SK-N-SH treated with all-trans-retinoic acid at 6 μM for 48 hours (cell line): Measurements from ENCODE around the gene GLYR1.

Experiments used
- ATAC-seq: fragments of 200-7000 bp; cut with Tn5 transposase; 3 replicates; pipeline ENCODE4 v1.9.1; 2020; ENCODE audit warnings: mild to moderate bottlenecking, moderate library complexity
- ARNTL ChIP-seq: fragments of 450-650 bp; formaldehyde crosslinking; IDR thresholded peaks from 2 replicates; pipeline ENCODE4 v1.5.0; 2020; ENCODE audit warnings: low read depth, mild to moderate bottlenecking, moderate library complexity, borderline replicate concordance
- BACH2 ChIP-seq: fragments of 250-450 bp; sonication (Bioruptor Pico); IDR thresholded peaks from 2 replicates; pipeline ENCODE4 v1.9.0; 2021; ENCODE audit warnings: mild to moderate bottlenecking, borderline replicate concordance
- CREB5 ChIP-seq: fragments of 250-450 bp; sonication (Bioruptor Pico); IDR thresholded peaks from 2 replicates; pipeline ENCODE4 v1.5.1; 2020; ENCODE audit warnings: low read depth, mild to moderate bottlenecking, moderate library complexity
- CSDC2 ChIP-seq: fragments of 250-450 bp; sonication (Bioruptor Pico); IDR thresholded peaks from 2 replicates; pipeline ENCODE4 v1.5.0; 2020; ENCODE audit warnings: mild to moderate bottlenecking, moderate library complexity
- CSRNP3 ChIP-seq: fragments of 250-450 bp; sonication (Bioruptor Pico); IDR thresholded peaks from 2 replicates; pipeline ENCODE4 v1.5.1; 2021; ENCODE audit warnings: mild to moderate bottlenecking, moderate library complexity
- ESRRG ChIP-seq: fragments of 250-450 bp; sonication (Bioruptor Pico); IDR thresholded peaks from 2 replicates; pipeline ENCODE4 v1.6.1; 2021; ENCODE audit warnings: mild to moderate bottlenecking
- GLIS3 ChIP-seq: fragments of 250-450 bp; sonication (Bioruptor Pico); IDR thresholded peaks from 2 replicates; pipeline ENCODE4 v1.5.0; 2020; ENCODE audit warnings: mild to moderate bottlenecking, moderate library complexity
- ISL1 ChIP-seq: fragments of 250-450 bp; sonication (Bioruptor Pico); IDR thresholded peaks from 2 replicates; pipeline ENCODE4 v2.1.2; 2022; ENCODE audit warnings: mild to moderate bottlenecking, moderate library complexity
- PATZ1 ChIP-seq: fragments of 250-450 bp; sonication (Bioruptor Pico); IDR thresholded peaks from 2 replicates; pipeline ENCODE4 v1.8.0; 2020; ENCODE audit warnings: mild to moderate bottlenecking, moderate library complexity, borderline replicate concordance
- POU6F1 ChIP-seq: fragments of 250-450 bp; sonication (Bioruptor Pico); IDR thresholded peaks from 2 replicates; pipeline ENCODE4 v1.8.0; 2021; ENCODE audit warnings: low read depth, mild to moderate bottlenecking, moderate library complexity, borderline replicate concordance
- PPARA ChIP-seq: fragments of 250-450 bp; sonication (Bioruptor Pico); IDR thresholded peaks from 2 replicates; pipeline ENCODE4 v1.5.0; 2020; ENCODE audit warnings: mild to moderate bottlenecking, borderline replicate concordance
- RARB ChIP-seq: fragments of 250-450 bp; sonication (Bioruptor Pico); IDR thresholded peaks from 2 replicates; pipeline ENCODE4 v1.8.0; 2021; ENCODE audit warnings: mild to moderate bottlenecking, moderate library complexity
- SNAI2 ChIP-seq: fragments of 250-450 bp; sonication (Bioruptor Pico); IDR thresholded peaks from 2 replicates; pipeline ENCODE4 v1.5.0; 2020; ENCODE audit warnings: mild to moderate bottlenecking, moderate library complexity
- TCF4 ChIP-seq: fragments of 250-450 bp; sonication (Bioruptor Pico); IDR thresholded peaks from 2 replicates; pipeline ENCODE4 v1.8.0; 2021; ENCODE audit warnings: mild to moderate bottlenecking, moderate library complexity, borderline replicate concordance
- TOX ChIP-seq: fragments of 250-450 bp; sonication (Bioruptor Pico); IDR thresholded peaks from 2 replicates; pipeline ENCODE4 v1.8.0; 2021; ENCODE audit warnings: mild to moderate bottlenecking, moderate library complexity, borderline replicate concordance
- TSHZ2 ChIP-seq: fragments of 250-450 bp; sonication (Bioruptor Pico); IDR thresholded peaks from 2 replicates; pipeline ENCODE4 v1.5.0; 2020; ENCODE audit warnings: mild to moderate bottlenecking, moderate library complexity
- ZC3H10 ChIP-seq: fragments of 250-450 bp; sonication (Bioruptor Pico); IDR thresholded peaks from 2 replicates; pipeline ENCODE4 v1.5.1; 2021; ENCODE audit warnings: mild to moderate bottlenecking, moderate library complexity
- ZFP3 ChIP-seq: fragments of 250-450 bp; sonication (Bioruptor Pico); IDR thresholded peaks from 2 replicates; pipeline ENCODE4 v1.5.0; 2020; ENCODE audit warnings: mild to moderate bottlenecking, moderate library complexity
- ZFP30 ChIP-seq: fragments of 450-650 bp; formaldehyde crosslinking; IDR thresholded peaks from 2 replicates; pipeline ENCODE4 v1.5.0; 2022; ENCODE audit warnings: mild to moderate bottlenecking, moderate library complexity
- ZNF565 ChIP-seq: fragments of 450-650 bp; formaldehyde crosslinking; conservative IDR thresholded peaks from 2 replicates; pipeline ENCODE4 v1.5.0; 2020; ENCODE audit warnings: low read depth, mild to moderate bottlenecking, moderate library complexity
- ZNF8 ChIP-seq: fragments of 450-650 bp; formaldehyde crosslinking; IDR thresholded peaks from 2 replicates; pipeline ENCODE4 v1.5.0; 2020; ENCODE audit warnings: mild to moderate bottlenecking, moderate library complexity

The GLYR1 gene

GRCh38 chr16:4876646-4877379 lies 29.7 kb upstream of the GLYR1 start:
- no peak for ATAC-seq

GRCh38 chr16:4874666-4875065 lies 27.6 kb upstream of the GLYR1 start:
- TF ChIP-seq ZFP3 (CRISPR knock-in tag) (no peak), ZNF8 (CRISPR knock-in tag) (no peak), SNAI2 (CRISPR knock-in tag) (no peak), TCF4 (CRISPR knock-in tag) (no peak), ISL1 (CRISPR knock-in tag) (no peak), TOX (CRISPR knock-in tag) (no peak), ZNF565 (CRISPR knock-in tag) (no peak), POU6F1 (CRISPR knock-in tag) (no peak), PPARA (CRISPR knock-in tag) (no peak), GLIS3 (CRISPR knock-in tag) (no peak), CREB5 (CRISPR knock-in tag) (no peak), RARB (CRISPR knock-in tag) (no peak)

More at GRCh38 chr16:4876646-4877379, 29.7 kb upstream of the GLYR1 start:
- TF ChIP-seq POU6F1 (CRISPR knock-in tag), result no peak
- TF ChIP-seq ZFP30 (CRISPR knock-in tag), result no peak
- no peak for TF ChIP-seq CSRNP3
- TF ChIP-seq ZC3H10 (CRISPR knock-in tag), result no peak
- TF ChIP-seq RARB (CRISPR knock-in tag), result no peak
- no peak for TF ChIP-seq ISL1 (CRISPR knock-in tag)
- TF ChIP-seq PPARA (CRISPR knock-in tag), result no peak
- TF ChIP-seq PATZ1 (CRISPR knock-in tag), result no peak
- TF ChIP-seq ZFP3 (CRISPR knock-in tag), result no peak
- TF ChIP-seq ESRRG (CRISPR knock-in tag), result no peak
- TF ChIP-seq ARNTL (CRISPR knock-in tag), result no peak
- TF ChIP-seq TCF4 (CRISPR knock-in tag), result no peak
- TF ChIP-seq, all 23 proteins: peak for 0

GRCh38 chr16:4873091-4873490 lies 26.0 kb upstream of the GLYR1 start:
- ATAC-seq, result no peak
- TF ChIP-seq RARB (CRISPR knock-in tag), result no peak
- no peak for TF ChIP-seq ZC3H10 (CRISPR knock-in tag)
- no peak for TF ChIP-seq ZNF565 (CRISPR knock-in tag)
- TF ChIP-seq BACH2 (CRISPR knock-in tag), result no peak
- TF ChIP-seq ISL1 (CRISPR knock-in tag), result no peak
- TF ChIP-seq ARNTL (CRISPR knock-in tag), result no peak
- no peak for TF ChIP-seq CSDC2
- no peak for TF ChIP-seq TSHZ2
- no peak for TF ChIP-seq PATZ1 (CRISPR knock-in tag)
- TF ChIP-seq ESRRG (CRISPR knock-in tag), result no peak
- TF ChIP-seq SNAI2 (CRISPR knock-in tag), result no peak
- no peak for TF ChIP-seq ZFP3 (CRISPR knock-in tag)
- TF ChIP-seq POU6F1 (CRISPR knock-in tag), result no peak

More at GRCh38 chr16:4874666-4875065, 27.6 kb upstream of the GLYR1 start:
- no peak for ATAC-seq
